Tibial artery (tissue), 4 donors: ENCODE measurements around the gene ADAMTSL3.
"Not testable (repeated sequence)": the region's sequence is repeated elsewhere in the genome, so short reads cannot be mapped to it uniquely, and the experiment has no call there.

Source experiments
- DNase-seq, 2 donors: peaks; one replicate each; pipeline ENCODE4 v3.0.0-alpha.2; 2019
- H3K27ac ChIP-seq, 2 donors: fragments of 200-600 bp; sonication (generic) in 1 of 2; 1 replicate in 1 of 2; 2 replicates in 1 of 2; pipeline ENCODE4 v1.5.1; 2018 to 2019; ENCODE audit warnings: mild to moderate bottlenecking in 1 of 2
- H3K27me3 ChIP-seq, 2 donors: fragments of 200-600 bp; sonication (generic) in 1 of 2; one replicate each; pipeline versions ENCODE4 v1.5.1 to v1.6.0; 2016 to 2019
- H3K36me3 ChIP-seq, 3 donors: fragments of 200-600 bp; sonication (generic) in 2 of 3; one replicate each; pipeline ENCODE4 v1.5.1; 2016 to 2019; ENCODE audit warnings: mild to moderate bottlenecking in 2 of 3
- H3K4me1 ChIP-seq, 4 donors: fragments of 200-600 bp; sonication (generic) in 2 of 4; 1 replicate in 3 of 4; 2 replicates in 1 of 4; pipeline ENCODE4 v1.5.1; 2016 to 2019
- H3K4me3 ChIP-seq, 2 donors: fragments of 200-600 bp; sonication (generic) in 1 of 2; 1 replicate in 1 of 2; 2 replicates in 1 of 2; pipeline ENCODE4 v1.5.1; 2018 to 2019; ENCODE audit warnings: mild to moderate bottlenecking in 2 of 2
- H3K9me3 ChIP-seq, 3 donors: fragments of 200-600 bp; sonication (generic) in 1 of 3; one replicate each; pipeline ENCODE4 v1.5.1; 2016 to 2019
- intact Hi-C: fragments of 100-400 bp; cut with DNase I; formaldehyde crosslinking; loops from one replicate; pipeline ENCODE4 v1.15.0; 2023; ENCODE audit warnings: low total_unique reads
- TF ChIP-seq, protein P1 (sequence below), 2 experiments: fragments of 200-600 bp in 1 of 2; fragments of 450-650 bp in 1 of 2; IDR thresholded peaks; one replicate each; pipeline ENCODE4 v1.5.1; 2017 to 2019; ENCODE audit warnings: antibody characterized with exemption in 2 of 2, mild to moderate bottlenecking in 1 of 2, moderate library complexity in 1 of 2

Gene ADAMTSL3

DNA sequence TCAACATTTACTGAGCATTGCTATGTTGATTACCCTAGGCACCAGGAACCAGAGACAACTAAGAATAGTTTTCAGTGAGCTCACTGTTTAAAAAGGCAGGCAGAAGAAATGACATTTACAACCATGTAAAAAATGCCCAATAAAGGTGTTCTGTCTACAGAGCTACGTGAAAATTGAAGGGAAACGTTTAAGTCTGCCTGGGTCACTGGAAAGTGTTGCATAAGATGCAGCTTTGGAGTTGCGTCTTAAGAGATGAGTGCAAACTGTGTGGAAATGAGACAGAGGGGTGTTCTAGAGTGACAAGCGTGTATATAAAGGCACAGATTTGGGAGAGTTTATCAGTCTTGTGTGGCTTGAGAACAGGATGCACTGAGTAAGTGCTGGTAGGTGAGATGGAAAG, 303.0 kb downstream of the ADAMTSL3 start:
- DNase-seq, result no peak
- no peak overlapping the region for H3K4me3 ChIP-seq
- intact Hi-C loops, result no loop called here
- H3K36me3 ChIP-seq, result peaks cover 8 to 46% (median 26%) of the 10 kb centered on the region in 3 donors
- TF ChIP-seq, protein P1, sequence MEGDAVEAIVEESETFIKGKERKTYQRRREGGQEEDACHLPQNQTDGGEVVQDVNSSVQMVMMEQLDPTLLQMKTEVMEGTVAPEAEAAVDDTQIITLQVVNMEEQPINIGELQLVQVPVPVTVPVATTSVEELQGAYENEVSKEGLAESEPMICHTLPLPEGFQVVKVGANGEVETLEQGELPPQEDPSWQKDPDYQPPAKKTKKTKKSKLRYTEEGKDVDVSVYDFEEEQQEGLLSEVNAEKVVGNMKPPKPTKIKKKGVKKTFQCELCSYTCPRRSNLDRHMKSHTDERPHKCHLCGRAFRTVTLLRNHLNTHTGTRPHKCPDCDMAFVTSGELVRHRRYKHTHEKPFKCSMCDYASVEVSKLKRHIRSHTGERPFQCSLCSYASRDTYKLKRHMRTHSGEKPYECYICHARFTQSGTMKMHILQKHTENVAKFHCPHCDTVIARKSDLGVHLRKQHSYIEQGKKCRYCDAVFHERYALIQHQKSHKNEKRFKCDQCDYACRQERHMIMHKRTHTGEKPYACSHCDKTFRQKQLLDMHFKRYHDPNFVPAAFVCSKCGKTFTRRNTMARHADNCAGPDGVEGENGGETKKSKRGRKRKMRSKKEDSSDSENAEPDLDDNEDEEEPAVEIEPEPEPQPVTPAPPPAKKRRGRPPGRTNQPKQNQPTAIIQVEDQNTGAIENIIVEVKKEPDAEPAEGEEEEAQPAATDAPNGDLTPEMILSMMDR (IDR thresholded peaks at IDR 0.05), result no peak
- H3K9me3 ChIP-seq, result no peaks in the 10 kb centered on the region
- H3K27ac ChIP-seq, result no peak overlapping the region
- no peaks in the 10 kb centered on the region for H3K4me1 ChIP-seq
- no peaks in the 10 kb centered on the region for H3K27me3 ChIP-seq

DNA sequence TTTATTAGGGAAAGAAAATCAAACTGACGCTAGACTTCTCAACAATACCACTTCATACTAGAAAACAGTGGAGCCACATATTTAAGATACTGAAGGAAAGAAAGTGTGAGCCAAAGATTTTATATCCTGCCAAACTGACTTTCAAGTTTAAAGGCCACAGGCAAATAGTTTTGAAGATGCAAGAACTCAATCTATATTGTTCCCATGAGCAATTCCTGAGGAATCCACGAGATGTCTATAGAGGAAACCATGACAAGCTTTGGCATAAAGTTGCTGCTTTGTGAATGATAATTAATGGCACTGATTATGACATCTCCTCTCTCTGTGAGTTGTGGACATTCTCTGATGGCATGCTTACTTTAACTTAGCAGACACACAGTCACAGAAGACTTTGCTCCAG, 305.6 kb downstream of the ADAMTSL3 start:
- Histone ChIP-seq H3K27ac (no peak overlapping the region), H3K4me3 (no peak overlapping the region), H3K4me1 (no peaks in the 10 kb centered on the region), H3K9me3 (no peaks in the 10 kb centered on the region), H3K27me3 (no peaks in the 10 kb centered on the region), H3K36me3 (peaks cover 0 to 49% (median 10%) of the 10 kb centered on the region in 3 donors)
- intact Hi-C loops, result no loop called here
- TF ChIP-seq, protein P1 (IDR thresholded peaks at IDR 0.05), result no peak
- DNase-seq, result no peak

DNA sequence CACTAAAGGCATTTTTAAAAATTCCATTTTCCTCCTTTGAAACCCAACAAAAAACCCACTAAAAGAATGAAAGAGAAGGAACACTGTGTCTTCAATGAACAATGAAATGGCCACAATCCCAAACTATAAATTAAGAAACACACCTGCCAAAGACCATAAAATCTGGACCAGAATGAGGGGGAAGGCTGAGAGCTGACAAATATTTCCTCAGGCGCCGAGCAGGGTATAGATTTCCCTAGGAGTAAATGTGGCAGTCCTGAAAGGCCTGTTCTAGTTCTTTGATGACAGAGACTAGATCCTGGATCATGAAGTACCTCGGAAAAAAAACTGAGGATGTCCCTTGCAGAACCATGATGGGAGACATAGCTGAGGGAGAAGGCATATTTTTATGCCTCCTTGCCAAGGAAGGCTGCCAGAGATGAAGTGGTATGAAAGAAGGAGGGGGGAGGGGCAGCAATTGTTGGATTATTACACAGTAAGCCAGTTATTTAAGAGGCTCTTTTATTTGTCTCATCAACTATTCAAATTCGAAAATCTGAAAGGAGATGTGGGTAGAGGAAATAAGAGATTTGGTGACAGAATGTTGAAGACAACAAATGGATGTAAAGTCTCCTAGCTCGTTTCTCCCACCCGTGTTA, 306.4 kb downstream of the ADAMTSL3 start:
- Histone ChIP-seq H3K4me3 (no peak overlapping the region), H3K27me3 (no peaks in the 10 kb centered on the region), H3K4me1 (no peaks in the 10 kb centered on the region), H3K27ac (no peak overlapping the region), H3K9me3 (no peaks in the 10 kb centered on the region), H3K36me3 (peaks cover 0 to 40% (median 4%) of the 10 kb centered on the region in 3 donors)
- TF ChIP-seq, protein P1 (IDR thresholded peaks at IDR 0.05), result no peak
- DNase-seq, result no peak
- intact Hi-C loops, result no loop called here

DNA sequence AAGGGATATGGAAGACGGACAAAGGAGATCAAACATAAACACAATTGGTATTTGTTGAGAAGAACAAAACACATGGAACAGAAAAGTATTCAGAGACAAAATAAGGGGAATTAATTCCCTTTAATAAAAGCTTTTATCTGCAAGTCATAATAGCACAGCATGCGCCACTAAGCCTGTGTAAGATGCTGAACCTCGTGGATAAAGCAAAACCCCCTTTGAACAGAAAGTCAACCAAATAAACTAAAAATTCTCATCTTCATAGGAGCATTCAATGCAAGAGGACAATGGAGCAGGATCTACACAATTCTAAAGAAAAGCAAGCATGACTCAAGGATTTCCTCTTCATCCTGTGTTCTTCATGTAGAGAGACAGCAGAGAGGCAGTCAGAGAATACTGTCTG, 307.4 kb downstream of the ADAMTSL3 start:
- no peak overlapping the region for H3K4me3 ChIP-seq
- intact Hi-C loops, result no loop called here
- no peak overlapping the region for H3K27ac ChIP-seq
- DNase-seq, result no peak
- no peaks in the 10 kb centered on the region for H3K4me1 ChIP-seq
- TF ChIP-seq, protein P1 (IDR thresholded peaks at IDR 0.05), result no peak
- peaks cover 0 to 3% (median 0%) of the 10 kb centered on the region in 3 donors for H3K9me3 ChIP-seq
- H3K36me3 ChIP-seq, result peaks cover 0 to 30% (median 0%) of the 10 kb centered on the region in 3 donors
- H3K27me3 ChIP-seq, result no peaks in the 10 kb centered on the region

DNA sequence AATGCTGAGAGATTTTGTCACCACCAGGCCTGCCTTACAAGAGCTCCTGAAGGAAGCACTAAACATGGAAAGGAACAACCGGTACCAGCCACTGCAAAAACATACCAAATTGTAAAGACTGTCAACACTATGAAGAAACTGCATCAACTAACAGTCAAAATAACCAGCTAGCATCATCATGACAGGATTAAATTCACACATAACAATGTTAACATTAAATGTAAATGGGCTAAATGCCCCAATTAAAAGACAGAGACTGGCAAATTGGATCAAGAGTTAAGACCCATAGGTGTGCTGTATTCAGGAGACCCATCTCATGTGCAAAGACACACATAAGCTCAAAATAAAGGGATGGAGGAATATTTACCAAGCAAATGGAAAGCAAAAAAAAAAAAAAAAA, 311.0 kb downstream of the ADAMTSL3 start:
- intact Hi-C loops, H3K27ac ChIP-seq, H3K27me3 ChIP-seq, H3K4me1 ChIP-seq, H3K4me3 ChIP-seq, DNase-seq: not testable (repeated sequence)
- H3K9me3 ChIP-seq, result peaks cover 0 to 22% (median 9%) of the 10 kb centered on the region in 3 donors
- peaks cover 0 to 18% (median 0%) of the 10 kb centered on the region in 3 donors for H3K36me3 ChIP-seq

DNA sequence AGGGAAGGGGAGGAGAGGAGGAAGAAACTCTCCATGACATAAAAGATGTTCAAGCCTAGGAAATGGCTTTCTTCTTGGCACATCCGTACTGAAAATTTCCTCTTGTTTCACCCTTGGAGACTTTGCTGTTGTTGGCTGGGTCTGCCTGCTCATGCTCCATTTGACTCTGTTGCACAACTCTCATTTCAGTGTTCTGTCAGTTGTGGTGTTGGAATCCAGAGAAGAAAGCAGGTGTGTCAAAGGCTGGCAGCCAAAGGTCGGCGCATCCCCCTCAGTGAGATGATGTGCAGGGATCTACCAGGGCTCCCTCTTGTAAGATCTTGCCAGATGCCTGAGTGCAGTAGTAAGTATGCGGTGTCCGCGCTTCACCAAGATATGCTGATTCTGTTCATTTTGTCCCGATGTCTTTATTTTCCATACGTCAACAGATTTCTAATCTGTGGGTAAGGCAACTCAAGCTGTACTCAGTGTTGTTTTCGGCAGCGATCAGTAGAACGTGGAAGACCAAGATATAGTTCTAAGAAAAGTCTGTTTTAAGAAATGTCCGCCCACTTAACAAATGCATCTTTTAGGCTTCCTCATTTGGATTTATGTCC, 316.5 kb downstream of the ADAMTSL3 start:
- Histone ChIP-seq H3K9me3 (peaks cover 0 to 22% (median 9%) of the 10 kb centered on the region in 3 donors), H3K36me3 (no peaks in the 10 kb centered on the region), H3K4me1 (no peaks in the 10 kb centered on the region), H3K27ac (no peak overlapping the region), H3K27me3 (no peaks in the 10 kb centered on the region), H3K4me3 (no peak overlapping the region)
- intact Hi-C loops, result no loop called here
- TF ChIP-seq, protein P1 (IDR thresholded peaks at IDR 0.05), result no peak
- no peak for DNase-seq
